HG02885 (cell line): ENCODE data around the gene GOLGA1.
"Not testable (repeated sequence)": the region's sequence is repeated elsewhere in the genome, so short reads cannot be mapped to it uniquely, and the experiment has no call there.

ENCODE experiments used
- ATAC-seq: cut with Tn5 transposase; IDR thresholded peaks from one replicate; pipeline ENCODE4 v1.9.1; 2021; ENCODE audit warnings: mild to moderate bottlenecking; ENCODE audit not compliant: unreplicated experiment, poor library complexity

GOLGA1 gene

GRCh38 chr9:124840300-124840833 is 100.5 kb downstream of the GOLGA1 start:
- no peak for ATAC-seq

- ATAC-seq: no peak
Observed at GRCh38 chr9:124839612-124840299, 101.1 kb downstream of the GOLGA1 start.

- not testable (repeated sequence) for ATAC-seq
Observed at GRCh38 chr9:124838567-124839275, 102.2 kb downstream of the GOLGA1 start.

GRCh38 chr9:124838132-124838531 is 102.8 kb downstream of the GOLGA1 start:
- ATAC-seq: not testable (repeated sequence)

- no peak for ATAC-seq
Observed at GRCh38 chr9:124835026-124835557, 105.8 kb downstream of the GOLGA1 start.

- no peak for ATAC-seq
Observed at GRCh38 chr9:124834591-124834990, 106.3 kb downstream of the GOLGA1 start.

GRCh38 chr9:124831642-124832364 is 109.1 kb downstream of the GOLGA1 start:
- ATAC-seq: no peak

- no peak for ATAC-seq
Observed at GRCh38 chr9:124830593-124830992, 110.3 kb downstream of the GOLGA1 start.

- no peak for ATAC-seq
Observed at GRCh38 chr9:124829334-124829669, 111.6 kb downstream of the GOLGA1 start.

GRCh38 chr9:124828489-124829333 is 112.2 kb downstream of the GOLGA1 start:
- ATAC-seq: no peak
